AG09309 (cell line): Measurements from ENCODE around the gene MAZ.
"Not testable (repeated sequence)": the region's sequence is repeated elsewhere in the genome, so short reads cannot be mapped to it uniquely, and the experiment has no call there.

Experiments used
- DNase-seq: peaks from one replicate; pipeline ENCODE4 v3.0.0-alpha.2; 2010; ENCODE audit warnings: low read depth
- H3K4me3 ChIP-seq: 2 replicates; pipeline ENCODE4 v1.5.1; 2011; ENCODE audit warnings: mild to moderate bottlenecking, low read depth, low read length, moderate library complexity; ENCODE audit not compliant: control insufficient read depth
- TF ChIP-seq, protein P1 (sequence below): IDR thresholded peaks from 2 replicates; pipeline ENCODE4 v1.5.1; 2011; ENCODE audit warnings: mild to moderate bottlenecking, low read depth, low read length, inconsistent platforms; ENCODE audit not compliant: insufficient read depth, control insufficient read depth; ENCODE audit errors: missing control alignments

The MAZ gene

GRCh38 chr16:29806099-29806579 is at the start of gene MAZ:
Gene MAZ, plus strand, starts transcription at chr16:29806529. Its CDS starts 173 bp downstream, at chr16:29806702.
- TF ChIP-seq, protein P1, sequence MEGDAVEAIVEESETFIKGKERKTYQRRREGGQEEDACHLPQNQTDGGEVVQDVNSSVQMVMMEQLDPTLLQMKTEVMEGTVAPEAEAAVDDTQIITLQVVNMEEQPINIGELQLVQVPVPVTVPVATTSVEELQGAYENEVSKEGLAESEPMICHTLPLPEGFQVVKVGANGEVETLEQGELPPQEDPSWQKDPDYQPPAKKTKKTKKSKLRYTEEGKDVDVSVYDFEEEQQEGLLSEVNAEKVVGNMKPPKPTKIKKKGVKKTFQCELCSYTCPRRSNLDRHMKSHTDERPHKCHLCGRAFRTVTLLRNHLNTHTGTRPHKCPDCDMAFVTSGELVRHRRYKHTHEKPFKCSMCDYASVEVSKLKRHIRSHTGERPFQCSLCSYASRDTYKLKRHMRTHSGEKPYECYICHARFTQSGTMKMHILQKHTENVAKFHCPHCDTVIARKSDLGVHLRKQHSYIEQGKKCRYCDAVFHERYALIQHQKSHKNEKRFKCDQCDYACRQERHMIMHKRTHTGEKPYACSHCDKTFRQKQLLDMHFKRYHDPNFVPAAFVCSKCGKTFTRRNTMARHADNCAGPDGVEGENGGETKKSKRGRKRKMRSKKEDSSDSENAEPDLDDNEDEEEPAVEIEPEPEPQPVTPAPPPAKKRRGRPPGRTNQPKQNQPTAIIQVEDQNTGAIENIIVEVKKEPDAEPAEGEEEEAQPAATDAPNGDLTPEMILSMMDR, result no peak
- peak within 1 kb of the TSS; percentile 74 for H3K4me3 ChIP-seq
- DNase-seq, result peak; percentile 68

DNA sequence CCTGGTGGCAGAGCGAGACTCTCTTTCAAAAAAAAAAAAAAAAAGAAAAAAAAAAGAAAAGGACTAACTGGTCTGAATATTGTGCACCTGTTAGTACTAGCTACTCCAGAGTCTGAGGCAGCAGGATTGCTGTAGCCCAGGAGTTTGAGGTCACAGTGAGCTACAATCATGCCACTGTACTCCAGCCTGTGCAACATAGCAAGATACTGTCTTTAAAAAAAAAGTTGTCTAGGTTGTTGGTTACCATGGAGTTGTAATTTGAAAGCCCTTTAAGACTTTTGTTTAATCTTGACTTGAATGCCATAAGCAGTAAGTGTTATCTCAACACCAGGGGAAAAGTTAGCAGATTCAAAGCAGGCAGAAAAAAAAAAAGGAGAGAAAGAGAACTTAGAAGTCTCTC is 49.7 kb upstream of the MAZ start:
- H3K4me3 ChIP-seq, result no peak overlapping the region
- TF ChIP-seq, protein P1, result no peak
- DNase-seq, result no peak

DNA sequence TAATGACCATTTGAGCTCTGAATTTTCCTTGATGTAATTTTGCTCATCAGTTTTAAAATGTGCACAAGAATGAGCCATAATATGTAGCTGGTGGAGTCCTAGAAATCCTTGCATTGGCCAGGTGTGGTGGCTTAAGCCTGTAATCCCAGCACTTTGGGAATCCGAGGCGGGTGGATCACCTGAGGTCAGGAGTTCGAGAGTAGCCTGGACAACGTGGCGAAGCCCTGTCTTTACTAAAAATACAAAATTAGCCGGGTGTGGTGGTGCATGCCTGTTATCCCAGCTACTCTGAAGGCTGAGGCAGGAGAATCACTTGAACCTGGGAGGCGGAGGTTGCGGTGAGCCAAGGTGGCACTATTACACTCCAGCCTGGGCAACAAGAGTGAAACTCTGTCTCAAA is 49.2 kb upstream of the MAZ start:
- DNase-seq, H3K4me3 ChIP-seq: not testable (repeated sequence)

DNA sequence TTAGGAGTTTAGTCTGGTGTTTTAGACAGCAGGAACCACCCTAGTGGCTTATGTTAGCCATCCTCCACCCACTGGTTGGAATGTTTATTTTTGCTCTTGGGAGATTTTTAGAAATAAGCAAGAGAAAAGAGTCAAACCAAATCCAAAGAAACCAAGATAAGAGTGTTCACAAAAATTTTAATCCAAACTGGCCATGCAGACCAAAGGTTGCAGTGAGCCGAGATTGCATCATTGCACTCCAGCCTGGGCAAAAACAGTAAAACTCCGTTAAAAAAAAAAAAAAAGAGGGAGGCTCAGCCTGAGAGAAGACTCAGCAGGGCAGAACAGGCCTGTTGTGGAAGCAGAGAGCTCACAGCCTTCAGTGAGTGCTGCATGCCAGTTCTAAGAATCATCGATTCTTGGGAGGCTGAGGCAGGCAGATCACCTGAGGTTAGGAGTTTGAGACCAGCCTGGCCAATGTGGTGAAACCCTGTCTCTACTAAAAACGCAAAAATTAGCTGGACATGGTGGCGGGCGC is 48.3 kb upstream of the MAZ start:
- no peak overlapping the region for H3K4me3 ChIP-seq
- TF ChIP-seq, protein P1, result peak; percentile 30
- peak; percentile 59 for DNase-seq

DNA sequence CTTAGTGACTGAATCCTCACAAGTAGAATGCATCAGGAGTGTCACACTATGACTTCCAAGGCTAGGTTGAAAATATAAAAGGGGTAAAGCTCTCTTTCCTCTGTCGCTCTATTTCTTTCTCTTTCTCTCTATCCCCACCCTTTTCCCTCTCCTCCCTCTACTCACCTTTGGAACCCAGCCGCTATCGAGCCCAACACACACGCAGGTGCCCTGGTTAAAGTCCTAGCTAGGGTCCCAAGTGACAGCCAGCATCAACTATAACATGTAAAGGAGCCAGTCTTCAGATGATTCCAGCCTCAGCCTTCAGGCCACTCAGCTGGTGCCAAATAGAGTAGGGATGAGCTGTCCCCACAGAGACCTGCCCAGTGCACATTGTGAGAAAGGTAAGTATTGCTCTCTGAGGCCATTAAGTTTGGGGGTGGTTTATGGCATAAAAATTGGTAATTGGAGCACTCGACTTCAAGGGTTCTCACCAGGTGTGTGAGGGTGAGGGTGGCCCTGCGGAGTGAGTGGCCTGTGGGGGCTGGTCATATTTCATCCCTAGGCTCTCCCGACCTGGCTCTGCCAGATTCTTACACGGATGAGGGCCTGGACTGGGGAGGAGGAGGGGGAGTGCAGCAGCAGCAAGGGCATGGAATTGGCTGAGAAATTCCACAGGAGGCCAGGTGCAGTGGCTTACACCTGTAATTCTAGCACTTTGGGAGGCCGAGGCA is 45.6 kb upstream of the MAZ start:
- no peak overlapping the region for H3K4me3 ChIP-seq
- no peak for DNase-seq
- TF ChIP-seq, protein P1, result no peak

- not testable (repeated sequence) for DNase-seq, H3K4me3 ChIP-seq
Observed at GRCh38 chr16:29761280-29761651, 45.1 kb upstream of the MAZ start.

GRCh38 chr16:29761882-29762281 is 44.4 kb upstream of the MAZ start:
- no peak for DNase-seq
- H3K4me3 ChIP-seq, result no peak overlapping the region
- TF ChIP-seq, protein P1, result no peak
